WTC11 (cell line): Measurements from ENCODE around the gene TNS4. TPM values are rescaled to one million over a fixed set of nuclear protein-coding genes. Genes with fewer than 3 reads are reported as not detected.

Source experiments
- ATAC-seq: fragments of 200-7000 bp; cut with Tn5 transposase; 2 replicates; pipeline ENCODE4 v1.10.0; 2021; ENCODE audit warnings: mild to moderate bottlenecking, moderate library complexity
- CTCF ChIA-PET: fragments of 300-600 bp; sonication (Branson Sonifier 250); formaldehyde crosslinking; loops from one replicate; lab custom pipeline; 2021; ENCODE audit warnings: antibody characterized with exemption; lab: Charles Lee
- POLR2A ChIA-PET: fragments of 350-600 bp; sonication (Branson Sonifier 250); formaldehyde crosslinking; loops from one replicate; lab custom pipeline; 2021; ENCODE audit warnings: antibody characterized with exemption; lab: Charles Lee
- DNase-seq: peaks from one replicate; pipeline ENCODE4 v3.0.0; 2021; ENCODE audit warnings: low spot score
- H3K27ac Mint-ChIP-seq: 2 replicates; pipeline ENCODE4 v1.8.0; 2021; ENCODE audit warnings: mixed read lengths
- H3K27me3 Mint-ChIP-seq: 2 replicates; pipeline ENCODE4 v1.8.0; 2021; ENCODE audit warnings: low read depth, mild to moderate bottlenecking, moderate library complexity, mixed read lengths
- H3K36me3 Mint-ChIP-seq: 2 replicates; pipeline ENCODE4 v1.8.0; 2021; ENCODE audit warnings: mixed read lengths
- H3K4me1 Mint-ChIP-seq: 2 replicates; pipeline ENCODE4 v1.8.0; 2022; ENCODE audit warnings: mixed read lengths
- H3K4me3 Mint-ChIP-seq: 2 replicates; pipeline ENCODE4 v1.8.0; 2021; ENCODE audit warnings: mild to moderate bottlenecking, moderate library complexity, mixed read lengths
- H3K9me3 Mint-ChIP-seq: 2 replicates; pipeline ENCODE4 v1.8.0; 2021; ENCODE audit warnings: mixed read lengths
- ARID4B ChIP-seq: sonication (generic); formaldehyde crosslinking; IDR thresholded peaks from 2 replicates; pipeline ENCODE4 v1.8.0; 2023; ENCODE audit warnings: missing genetic modification reagents, mild to moderate bottlenecking, borderline replicate concordance
- CREM ChIP-seq: sonication (generic); formaldehyde crosslinking; IDR thresholded peaks from 2 replicates; pipeline ENCODE4 v1.8.1; 2022; ENCODE audit warnings: mild to moderate bottlenecking, missing genetic modification reagents, moderate library complexity
- GABPB1 ChIP-seq: sonication (generic); formaldehyde crosslinking; IDR thresholded peaks from 2 replicates; pipeline ENCODE4 v1.8.1; 2023; ENCODE audit warnings: mild to moderate bottlenecking, missing genetic modification reagents
- GRHL2 ChIP-seq: fragments of 250-450 bp; sonication (Bioruptor Pico); IDR thresholded peaks from 2 replicates; pipeline ENCODE4 v1.8.0; 2022; ENCODE audit warnings: mild to moderate bottlenecking, moderate library complexity; ENCODE audit not compliant: insufficient replicate concordance, severe bottlenecking
- GTF2I ChIP-seq: fragments of 250-450 bp; sonication (Bioruptor Pico); conservative IDR thresholded peaks from 2 replicates; pipeline ENCODE4 v1.4.0; 2021; ENCODE audit warnings: mild to moderate bottlenecking
- MAX ChIP-seq: sonication (generic); formaldehyde crosslinking; IDR thresholded peaks from 2 replicates; pipeline ENCODE4 v1.8.0; 2022; ENCODE audit warnings: mild to moderate bottlenecking, missing genetic modification reagents
- MXD4 ChIP-seq: fragments of 250-450 bp; sonication (Bioruptor Pico); IDR thresholded peaks from 2 replicates; pipeline ENCODE4 v1.8.0; 2021; ENCODE audit warnings: mild to moderate bottlenecking, moderate library complexity, borderline replicate concordance
- NR2C2 ChIP-seq: sonication (generic); formaldehyde crosslinking; IDR thresholded peaks from 2 replicates; pipeline ENCODE4 v1.8.0; 2022; ENCODE audit warnings: mild to moderate bottlenecking, missing genetic modification reagents
- STAT6 ChIP-seq: sonication (generic); formaldehyde crosslinking; conservative IDR thresholded peaks from 2 replicates; pipeline ENCODE4 v1.8.1; 2023; ENCODE audit warnings: mild to moderate bottlenecking, low read depth, missing genetic modification reagents, moderate library complexity
- ZBTB21 ChIP-seq: sonication (generic); formaldehyde crosslinking; IDR thresholded peaks from 2 replicates; pipeline ENCODE4 v1.8.1; 2023; ENCODE audit warnings: mild to moderate bottlenecking, missing genetic modification reagents, borderline replicate concordance
- ZNF232 ChIP-seq: sonication (generic); formaldehyde crosslinking; IDR thresholded peaks from 2 replicates; pipeline ENCODE4 v1.8.0; 2022; ENCODE audit warnings: mild to moderate bottlenecking, missing genetic modification reagents
- ZNF532 ChIP-seq: fragments of 250-450 bp; sonication (Bioruptor Pico); IDR thresholded peaks from 2 replicates; pipeline ENCODE4 v1.9.0; 2021; ENCODE audit warnings: mild to moderate bottlenecking, borderline replicate concordance
- total RNA-seq: library from RNA; stranded (reverse); gene quantifications from 3 replicates; pipeline ENCODE4 v1.2.3, GENCODE V29; 2021

Gene TNS4
- total RNA-seq, 1 experiment from 2014 or later: 0.87 TPM

DNA sequence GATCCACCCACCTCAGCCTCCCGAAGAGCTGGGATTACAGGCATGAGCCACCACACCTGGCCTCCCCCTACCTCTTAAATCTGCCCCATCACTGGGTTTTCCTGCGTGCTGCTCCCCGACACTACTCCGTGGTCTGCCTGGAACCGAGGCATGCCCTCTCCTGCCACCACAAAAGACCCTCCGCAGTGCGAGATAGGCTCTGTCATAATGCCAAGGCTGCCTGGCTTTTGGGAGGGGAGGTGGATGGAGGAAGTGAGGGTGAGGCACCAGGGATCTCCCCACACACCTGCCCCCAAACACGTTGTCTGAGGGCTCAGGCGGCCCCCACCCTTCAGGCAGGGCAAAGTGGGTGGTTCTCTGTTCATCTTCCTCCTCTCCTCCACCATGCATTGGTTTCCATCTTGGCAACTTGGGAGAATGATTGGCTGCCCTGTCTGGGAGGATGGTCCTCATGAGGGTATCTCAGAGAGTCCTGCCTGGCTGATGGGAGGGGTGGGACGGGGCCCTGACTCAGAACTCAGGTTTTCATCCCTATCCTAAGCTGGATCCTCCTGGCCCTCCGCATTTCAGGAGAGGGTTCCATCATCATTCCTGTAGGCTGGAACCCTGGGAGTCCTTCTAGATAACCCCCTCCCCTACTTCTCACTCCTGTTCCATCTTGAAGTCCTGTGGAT lies 35.0 kb downstream of the TNS4 start (continued):
- TF ChIP-seq ZNF532 (CRISPR knock-in tag) (no peak), ZBTB21 (CRISPR knock-in tag) (no peak), MAX (CRISPR knock-in tag) (no peak), NR2C2 (CRISPR knock-in tag) (no peak), ARID4B (CRISPR knock-in tag) (no peak), GRHL2 (no peak), STAT6 (CRISPR knock-in tag) (no peak), CREM (CRISPR knock-in tag) (no peak), ZNF232 (CRISPR knock-in tag) (no peak)
- TF ChIP-seq, all 79 proteins: peak for 0

DNA sequence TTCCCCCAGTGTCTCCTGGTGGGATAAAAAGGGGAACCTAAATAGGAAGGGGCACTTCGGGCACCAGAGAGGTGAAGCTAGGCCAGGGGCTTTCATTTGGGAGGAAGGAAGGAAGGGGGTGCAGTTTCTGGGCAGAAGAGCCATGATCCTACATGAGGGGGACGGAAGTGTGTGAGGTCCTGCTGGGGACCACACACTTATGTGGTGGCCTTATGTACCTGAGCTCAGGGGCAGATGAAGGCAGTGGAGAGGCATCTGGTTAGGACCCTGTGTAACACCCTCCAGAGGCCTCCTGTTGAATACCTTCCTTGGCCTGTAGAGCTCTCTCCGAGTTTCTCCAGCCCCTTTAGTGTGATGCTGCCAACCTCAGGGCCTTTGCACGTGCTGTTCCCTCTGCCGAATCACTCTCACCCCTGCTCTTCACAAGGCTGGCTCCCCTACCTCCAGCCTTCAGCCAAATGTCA lies 37.0 kb downstream of the TNS4 start:
- peaks cover 3% of the 10 kb centered on the region for H3K27me3 Mint-ChIP-seq
- no peak overlapping the region for H3K4me3 Mint-ChIP-seq
- H3K4me1 Mint-ChIP-seq: peaks cover 59% of the 10 kb centered on the region
- peak overlapping the region; percentile 57 for H3K27ac Mint-ChIP-seq
- H3K36me3 Mint-ChIP-seq: no peaks in the 10 kb centered on the region
- CTCF ChIA-PET: interaction anchor here (0.9 to 4.4 kb wide), 11 partner anchors 12 to 110 kb away, joined by 3 to 35 read pairs (median 5); partner anchors contain the start of gene TOP2A
- TF ChIP-seq GABPB1 (CRISPR knock-in tag) (no peak), MXD4 (CRISPR knock-in tag) (0 out of 2 replicates have a peak, but pooled peaks have one; percentile 41), GTF2I (CRISPR knock-in tag) (peak; percentile 97)
- TF ChIP-seq, all 79 proteins: peak for 2
- H3K9me3 Mint-ChIP-seq: 0 out of 2 replicates have a peak, but pooled peaks cover 4% of the 10 kb centered on the region
- POLR2A ChIA-PET: interaction anchor here (1.4 kb wide), 1 partner anchor 20 kb away, joined by 4 read pairs; no protein-coding TSS in a partner anchor
- DNase-seq: no peak
- peak; percentile 8 for ATAC-seq
